Spleen (tissue), 7 donors: ENCODE measurements around the gene MEF2A.

Experiments
- CTCF ChIP-seq, 11 experiments: fragments of 200-600 bp in 7 of 11; fragments of 450-650 bp in 4 of 11; sonication (generic) in 4 of 11; IDR thresholded peaks in 8 of 11; conservative IDR thresholded peaks in 3 of 11; 1 replicate in 7 of 11; 2 replicates in 4 of 11; pipeline versions ENCODE4 v1.4.0 to v1.8.0; 2016 to 2021; ENCODE audit warnings: antibody characterized with exemption in 11 of 11, inconsistent platforms in 4 of 11, mild to moderate bottlenecking in 1 of 11
- POLR2A ChIP-seq, 3 donors: fragments of 450-650 bp; IDR thresholded peaks; one replicate each; pipeline ENCODE4 v1.5.1; 2017; ENCODE audit warnings: antibody characterized with exemption in 3 of 3, mild to moderate bottlenecking in 1 of 3
- POLR2AphosphoS5 ChIP-seq, 3 donors: sonication (generic); formaldehyde crosslinking; IDR thresholded peaks; one replicate each; pipeline ENCODE4 v1.5.1; 2017; ENCODE audit warnings: antibody characterized with exemption in 3 of 3
- donor health status: DM: no; HTN: no; CAD: no; lungs with moderate emphysema.
- donor health status: DM: no; HTN: no; CAD: no.
- donor health status: DM: no; HTN: no; CAD: no.

DNA sequence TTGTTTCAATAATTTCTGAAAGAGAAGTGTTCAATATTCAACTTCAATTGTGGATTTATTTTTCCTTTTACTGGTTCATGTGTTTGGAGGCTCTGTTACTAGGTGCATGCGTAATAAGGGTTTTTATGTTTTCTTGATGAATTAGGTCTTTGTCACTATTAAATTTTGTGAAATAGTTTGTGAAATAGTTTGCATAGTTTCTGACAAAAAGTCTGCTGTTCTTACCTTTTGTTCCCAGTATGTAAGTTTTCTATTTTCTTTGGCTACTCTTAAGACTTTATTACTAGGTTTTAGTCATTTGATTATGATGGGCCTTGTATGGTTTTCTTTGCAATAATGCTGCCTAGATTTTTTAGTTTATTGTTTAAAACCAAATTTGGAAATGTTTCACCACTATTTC, 38.0 kb downstream of the MEF2A start:
- TF ChIP-seq POLR2AphosphoS5 (IDR thresholded peaks at IDR 0.05) (no peak), CTCF (IDR thresholded peaks at IDR 0.05 in 8 of 11, conservative IDR thresholded peaks at IDR 0.05 in 3 of 11) (no peak), POLR2A (IDR thresholded peaks at IDR 0.05) (no peak)
